WTC11 (cell line): ENCODE data around the gene EIF5A. TPM values are rescaled to one million over a fixed set of nuclear protein-coding genes. Genes with fewer than 3 reads are reported as not detected.
A peak's percentile ranks its signal among the peaks of the same experiment; 100 is the strongest.

Source experiments
- AFF4 ChIP-seq: sonication (generic); formaldehyde crosslinking; IDR thresholded peaks from 2 replicates; pipeline ENCODE4 v1.8.1; 2023; ENCODE audit warnings: mild to moderate bottlenecking, missing genetic modification reagents, borderline replicate concordance
- CTCF ChIP-seq: fragments of 200-600 bp; IDR thresholded peaks from 2 replicates; pipeline ENCODE4 v1.8.0; 2022; ENCODE audit warnings: antibody characterized with exemption
- E2F5 ChIP-seq: sonication (generic); formaldehyde crosslinking; IDR thresholded peaks from 2 replicates; pipeline ENCODE4 v1.8.1; 2022; ENCODE audit warnings: mild to moderate bottlenecking, moderate library complexity, missing genetic modification reagents
- ETV6 ChIP-seq: sonication (generic); formaldehyde crosslinking; IDR thresholded peaks from 2 replicates; pipeline ENCODE4 v1.8.1; 2022; ENCODE audit warnings: mild to moderate bottlenecking, missing genetic modification reagents
- GTF2I ChIP-seq: fragments of 250-450 bp; sonication (Bioruptor Pico); conservative IDR thresholded peaks from 2 replicates; pipeline ENCODE4 v1.4.0; 2021; ENCODE audit warnings: mild to moderate bottlenecking
- HMGXB4 ChIP-seq: sonication (generic); formaldehyde crosslinking; IDR thresholded peaks from 2 replicates; pipeline ENCODE4 v1.8.1; 2023; ENCODE audit warnings: mild to moderate bottlenecking, moderate library complexity, missing genetic modification reagents
- IRF2 ChIP-seq: sonication (generic); formaldehyde crosslinking; IDR thresholded peaks from 2 replicates; pipeline ENCODE4 v1.8.0; 2022; ENCODE audit warnings: low read depth, missing genetic modification reagents, borderline replicate concordance
- MLX ChIP-seq: sonication (generic); formaldehyde crosslinking; IDR thresholded peaks from 2 replicates; pipeline ENCODE4 v1.8.1; 2023; ENCODE audit warnings: mild to moderate bottlenecking, missing genetic modification reagents, moderate library complexity
- OVOL2 ChIP-seq: fragments of 250-450 bp; sonication (Bioruptor Pico); IDR thresholded peaks from 2 replicates; pipeline ENCODE4 v1.9.0; 2021; ENCODE audit warnings: mild to moderate bottlenecking, borderline replicate concordance
- ZNF263 ChIP-seq: sonication (generic); formaldehyde crosslinking; IDR thresholded peaks from 2 replicates; pipeline ENCODE4 v1.8.1; 2022; ENCODE audit warnings: low read depth, mild to moderate bottlenecking, moderate library complexity, missing genetic modification reagents
- ZNF396 ChIP-seq: fragments of 250-450 bp; sonication (Bioruptor Pico); IDR thresholded peaks from 2 replicates; pipeline ENCODE4 v1.8.0; 2021; ENCODE audit warnings: mild to moderate bottlenecking, moderate library complexity, borderline replicate concordance
- ZNF423 ChIP-seq: fragments of 250-450 bp; sonication (Bioruptor Pico); IDR thresholded peaks from 2 replicates; pipeline ENCODE4 v2.1.2; 2022; ENCODE audit warnings: mild to moderate bottlenecking, moderate library complexity
- total RNA-seq: library from RNA; stranded (reverse); gene quantifications from 3 replicates; pipeline ENCODE4 v1.2.3, GENCODE V29; 2021
- TF ChIP-seq, protein P1 (sequence below): fragments of 250-450 bp; sonication (Bioruptor Pico); IDR thresholded peaks from 2 replicates; pipeline ENCODE4 v1.9.0; 2021; ENCODE audit warnings: mild to moderate bottlenecking, borderline replicate concordance
- TF ChIP-seq, protein P2 (sequence below): sonication (generic); formaldehyde crosslinking; IDR thresholded peaks from 2 replicates; pipeline ENCODE4 v1.8.1; 2023; ENCODE audit warnings: mild to moderate bottlenecking, missing genetic modification reagents
- TF ChIP-seq, protein P3 (sequence below): sonication (generic); formaldehyde crosslinking; IDR thresholded peaks from 2 replicates; pipeline ENCODE4 v1.8.1; 2023; ENCODE audit warnings: mild to moderate bottlenecking, missing genetic modification reagents, moderate library complexity
- TF ChIP-seq, protein P4 (sequence below): sonication (generic); formaldehyde crosslinking; IDR thresholded peaks from 2 replicates; pipeline ENCODE4 v1.8.0; 2023; ENCODE audit warnings: mild to moderate bottlenecking, missing genetic modification reagents

The EIF5A gene
- total RNA-seq, 1 experiment from 2014 or later: 1,021 TPM

DNA sequence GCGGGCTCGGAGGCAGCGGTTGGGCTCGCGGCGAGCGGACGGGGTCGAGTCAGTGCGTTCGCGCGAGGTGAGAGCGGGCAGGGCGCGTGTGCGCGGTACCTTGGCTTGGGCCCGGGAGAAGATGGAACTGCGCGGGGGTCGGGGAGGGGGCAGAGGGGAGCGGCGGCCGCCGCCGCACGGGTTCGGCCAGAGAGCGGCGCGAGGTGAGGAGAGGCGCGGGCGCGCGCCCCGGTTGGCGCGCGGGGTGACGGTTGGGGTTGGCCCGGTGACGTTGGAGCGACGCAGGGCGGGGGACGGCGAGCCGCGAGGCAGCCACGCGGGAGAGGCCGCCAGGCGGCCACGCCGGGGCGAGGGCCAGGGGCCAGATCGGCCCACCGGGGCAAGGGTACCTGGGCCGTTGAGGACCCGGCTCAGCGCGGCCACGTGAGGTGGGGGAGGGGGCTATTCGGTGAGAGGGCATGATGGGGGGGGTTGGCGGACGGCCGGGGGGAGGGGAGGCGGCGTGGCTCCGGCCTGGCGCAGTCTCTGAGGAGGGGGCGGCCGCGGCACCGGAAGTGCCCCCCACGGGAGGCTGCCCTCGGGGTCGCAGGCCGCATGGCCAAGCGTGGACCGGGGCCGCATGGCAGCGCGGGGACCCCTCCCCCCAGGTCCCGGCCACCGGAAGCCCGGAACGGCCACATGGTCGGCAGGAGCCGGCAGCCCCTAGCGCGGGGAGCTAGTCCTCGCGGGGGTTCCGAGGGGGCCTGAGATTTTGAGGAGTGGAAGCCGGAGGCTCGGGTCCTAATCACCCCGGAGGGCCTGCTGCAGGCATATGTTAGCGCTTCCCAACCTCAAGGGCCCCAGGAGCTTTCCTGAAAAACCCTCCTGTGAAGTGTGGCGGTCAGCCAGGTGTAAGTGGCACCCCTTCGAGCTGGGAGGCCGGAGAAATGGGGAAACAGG, 527 bp downstream of the EIF5A start (continued):
- TF ChIP-seq ETV6 (0 out of 2 replicates have a peak, but pooled peaks have one; percentile 45), IRF2 (CRISPR knock-in tag) (no peak), ZNF423 (CRISPR knock-in tag) (no peak), E2F5 (CRISPR knock-in tag) (no peak), MLX (CRISPR knock-in tag) (peak; percentile 13; the same call in 1 of the 2 replicates), ZNF396 (CRISPR knock-in tag) (no peak), CTCF (no peak), OVOL2 (CRISPR knock-in tag) (no peak), HMGXB4 (no peak), AFF4 (CRISPR knock-in tag) (no peak), GTF2I (CRISPR knock-in tag) (no peak), ZNF263 (0 out of 2 replicates have a peak, but pooled peaks have one; percentile 26)
- TF ChIP-seq, protein P1, sequence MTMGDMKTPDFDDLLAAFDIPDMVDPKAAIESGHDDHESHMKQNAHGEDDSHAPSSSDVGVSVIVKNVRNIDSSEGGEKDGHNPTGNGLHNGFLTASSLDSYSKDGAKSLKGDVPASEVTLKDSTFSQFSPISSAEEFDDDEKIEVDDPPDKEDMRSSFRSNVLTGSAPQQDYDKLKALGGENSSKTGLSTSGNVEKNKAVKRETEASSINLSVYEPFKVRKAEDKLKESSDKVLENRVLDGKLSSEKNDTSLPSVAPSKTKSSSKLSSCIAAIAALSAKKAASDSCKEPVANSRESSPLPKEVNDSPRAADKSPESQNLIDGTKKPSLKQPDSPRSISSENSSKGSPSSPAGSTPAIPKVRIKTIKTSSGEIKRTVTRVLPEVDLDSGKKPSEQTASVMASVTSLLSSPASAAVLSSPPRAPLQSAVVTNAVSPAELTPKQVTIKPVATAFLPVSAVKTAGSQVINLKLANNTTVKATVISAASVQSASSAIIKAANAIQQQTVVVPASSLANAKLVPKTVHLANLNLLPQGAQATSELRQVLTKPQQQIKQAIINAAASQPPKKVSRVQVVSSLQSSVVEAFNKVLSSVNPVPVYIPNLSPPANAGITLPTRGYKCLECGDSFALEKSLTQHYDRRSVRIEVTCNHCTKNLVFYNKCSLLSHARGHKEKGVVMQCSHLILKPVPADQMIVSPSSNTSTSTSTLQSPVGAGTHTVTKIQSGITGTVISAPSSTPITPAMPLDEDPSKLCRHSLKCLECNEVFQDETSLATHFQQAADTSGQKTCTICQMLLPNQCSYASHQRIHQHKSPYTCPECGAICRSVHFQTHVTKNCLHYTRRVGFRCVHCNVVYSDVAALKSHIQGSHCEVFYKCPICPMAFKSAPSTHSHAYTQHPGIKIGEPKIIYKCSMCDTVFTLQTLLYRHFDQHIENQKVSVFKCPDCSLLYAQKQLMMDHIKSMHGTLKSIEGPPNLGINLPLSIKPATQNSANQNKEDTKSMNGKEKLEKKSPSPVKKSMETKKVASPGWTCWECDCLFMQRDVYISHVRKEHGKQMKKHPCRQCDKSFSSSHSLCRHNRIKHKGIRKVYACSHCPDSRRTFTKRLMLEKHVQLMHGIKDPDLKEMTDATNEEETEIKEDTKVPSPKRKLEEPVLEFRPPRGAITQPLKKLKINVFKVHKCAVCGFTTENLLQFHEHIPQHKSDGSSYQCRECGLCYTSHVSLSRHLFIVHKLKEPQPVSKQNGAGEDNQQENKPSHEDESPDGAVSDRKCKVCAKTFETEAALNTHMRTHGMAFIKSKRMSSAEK (CRISPR knock-in tag): no peak
- TF ChIP-seq, protein P2, sequence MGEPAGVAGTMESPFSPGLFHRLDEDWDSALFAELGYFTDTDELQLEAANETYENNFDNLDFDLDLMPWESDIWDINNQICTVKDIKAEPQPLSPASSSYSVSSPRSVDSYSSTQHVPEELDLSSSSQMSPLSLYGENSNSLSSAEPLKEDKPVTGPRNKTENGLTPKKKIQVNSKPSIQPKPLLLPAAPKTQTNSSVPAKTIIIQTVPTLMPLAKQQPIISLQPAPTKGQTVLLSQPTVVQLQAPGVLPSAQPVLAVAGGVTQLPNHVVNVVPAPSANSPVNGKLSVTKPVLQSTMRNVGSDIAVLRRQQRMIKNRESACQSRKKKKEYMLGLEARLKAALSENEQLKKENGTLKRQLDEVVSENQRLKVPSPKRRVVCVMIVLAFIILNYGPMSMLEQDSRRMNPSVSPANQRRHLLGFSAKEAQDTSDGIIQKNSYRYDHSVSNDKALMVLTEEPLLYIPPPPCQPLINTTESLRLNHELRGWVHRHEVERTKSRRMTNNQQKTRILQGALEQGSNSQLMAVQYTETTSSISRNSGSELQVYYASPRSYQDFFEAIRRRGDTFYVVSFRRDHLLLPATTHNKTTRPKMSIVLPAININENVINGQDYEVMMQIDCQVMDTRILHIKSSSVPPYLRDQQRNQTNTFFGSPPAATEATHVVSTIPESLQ: no peak
- TF ChIP-seq, protein P3, sequence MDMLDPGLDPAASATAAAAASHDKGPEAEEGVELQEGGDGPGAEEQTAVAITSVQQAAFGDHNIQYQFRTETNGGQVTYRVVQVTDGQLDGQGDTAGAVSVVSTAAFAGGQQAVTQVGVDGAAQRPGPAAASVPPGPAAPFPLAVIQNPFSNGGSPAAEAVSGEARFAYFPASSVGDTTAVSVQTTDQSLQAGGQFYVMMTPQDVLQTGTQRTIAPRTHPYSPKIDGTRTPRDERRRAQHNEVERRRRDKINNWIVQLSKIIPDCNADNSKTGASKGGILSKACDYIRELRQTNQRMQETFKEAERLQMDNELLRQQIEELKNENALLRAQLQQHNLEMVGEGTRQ: peak; percentile 59
- TF ChIP-seq, protein P4, sequence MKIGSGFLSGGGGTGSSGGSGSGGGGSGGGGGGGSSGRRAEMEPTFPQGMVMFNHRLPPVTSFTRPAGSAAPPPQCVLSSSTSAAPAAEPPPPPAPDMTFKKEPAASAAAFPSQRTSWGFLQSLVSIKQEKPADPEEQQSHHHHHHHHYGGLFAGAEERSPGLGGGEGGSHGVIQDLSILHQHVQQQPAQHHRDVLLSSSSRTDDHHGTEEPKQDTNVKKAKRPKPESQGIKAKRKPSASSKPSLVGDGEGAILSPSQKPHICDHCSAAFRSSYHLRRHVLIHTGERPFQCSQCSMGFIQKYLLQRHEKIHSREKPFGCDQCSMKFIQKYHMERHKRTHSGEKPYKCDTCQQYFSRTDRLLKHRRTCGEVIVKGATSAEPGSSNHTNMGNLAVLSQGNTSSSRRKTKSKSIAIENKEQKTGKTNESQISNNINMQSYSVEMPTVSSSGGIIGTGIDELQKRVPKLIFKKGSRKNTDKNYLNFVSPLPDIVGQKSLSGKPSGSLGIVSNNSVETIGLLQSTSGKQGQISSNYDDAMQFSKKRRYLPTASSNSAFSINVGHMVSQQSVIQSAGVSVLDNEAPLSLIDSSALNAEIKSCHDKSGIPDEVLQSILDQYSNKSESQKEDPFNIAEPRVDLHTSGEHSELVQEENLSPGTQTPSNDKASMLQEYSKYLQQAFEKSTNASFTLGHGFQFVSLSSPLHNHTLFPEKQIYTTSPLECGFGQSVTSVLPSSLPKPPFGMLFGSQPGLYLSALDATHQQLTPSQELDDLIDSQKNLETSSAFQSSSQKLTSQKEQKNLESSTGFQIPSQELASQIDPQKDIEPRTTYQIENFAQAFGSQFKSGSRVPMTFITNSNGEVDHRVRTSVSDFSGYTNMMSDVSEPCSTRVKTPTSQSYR (CRISPR knock-in tag): peak; percentile 80; the same call in 1 of the 2 replicates
